GM12872 (cell line): ENCODE results near the gene DAB2IP.
A peak's percentile ranks its signal among the peaks of the same experiment; 100 is the strongest.

ENCODE experiments used
- CTCF ChIP-seq: IDR thresholded peaks from 3 replicates; pipeline ENCODE4 v1.5.1; 2011; ENCODE audit warnings: low read depth, mild to moderate bottlenecking, low read length, moderate library complexity; ENCODE audit not compliant: insufficient read depth

DAB2IP gene

DNA sequence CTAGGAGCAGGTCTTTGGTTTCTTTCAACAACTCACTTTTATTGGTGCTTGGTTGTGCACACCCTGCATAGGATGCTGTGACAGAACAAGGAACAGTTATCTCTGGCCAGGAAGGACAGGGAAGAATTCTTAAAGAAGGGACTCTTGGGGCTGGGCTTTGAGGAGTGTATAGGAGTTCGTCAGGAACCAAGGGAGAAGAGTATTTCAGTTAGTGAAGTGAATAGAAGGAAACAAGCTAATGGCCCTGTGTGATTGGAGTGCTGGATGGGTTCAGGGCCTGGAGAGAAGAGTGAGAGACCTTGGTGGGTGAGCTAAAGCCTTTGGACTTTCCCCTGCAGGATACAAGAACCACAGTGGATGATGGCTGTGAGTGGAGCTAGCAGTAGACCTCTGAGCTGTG lies 32.2 kb downstream of the DAB2IP start:
- TF ChIP-seq CTCF, result no peak

- peak; percentile 62 for TF ChIP-seq CTCF
These were observed 33.1 kb downstream of the DAB2IP start for GRCh38 chr9:121684381-121685145.

DNA sequence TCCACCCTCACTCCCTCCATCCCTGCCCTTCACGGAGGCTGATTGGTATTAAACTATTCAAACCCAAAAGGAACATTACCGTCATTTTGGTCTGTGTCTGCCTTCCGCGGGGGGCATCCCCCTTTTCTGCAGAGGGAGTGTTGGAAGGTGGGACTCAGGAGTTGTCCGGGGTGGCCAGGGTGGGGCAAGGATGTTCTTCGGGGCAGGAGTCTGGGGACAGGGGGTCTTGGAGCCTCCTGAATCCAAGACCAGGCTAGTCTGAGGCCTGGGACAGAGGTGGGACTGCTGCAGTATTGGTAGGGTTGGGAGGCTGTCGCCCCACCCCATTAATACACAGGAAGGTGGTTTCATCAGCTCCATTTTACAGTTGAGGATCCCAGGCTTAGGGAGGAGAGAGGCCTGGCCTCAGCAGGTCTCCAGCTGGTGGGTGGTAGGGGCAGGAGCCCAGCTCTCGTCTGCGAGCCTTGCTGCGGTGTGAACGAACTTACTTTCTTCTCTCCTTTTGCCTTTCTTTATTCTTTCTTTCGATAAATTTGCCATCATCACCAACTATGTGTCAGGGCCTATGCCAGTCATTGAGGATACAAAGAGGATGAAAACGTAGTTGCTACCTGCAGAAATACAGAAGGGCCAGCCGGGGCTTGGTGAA lies 33.8 kb downstream of the DAB2IP start:
- no peak for TF ChIP-seq CTCF

DNA sequence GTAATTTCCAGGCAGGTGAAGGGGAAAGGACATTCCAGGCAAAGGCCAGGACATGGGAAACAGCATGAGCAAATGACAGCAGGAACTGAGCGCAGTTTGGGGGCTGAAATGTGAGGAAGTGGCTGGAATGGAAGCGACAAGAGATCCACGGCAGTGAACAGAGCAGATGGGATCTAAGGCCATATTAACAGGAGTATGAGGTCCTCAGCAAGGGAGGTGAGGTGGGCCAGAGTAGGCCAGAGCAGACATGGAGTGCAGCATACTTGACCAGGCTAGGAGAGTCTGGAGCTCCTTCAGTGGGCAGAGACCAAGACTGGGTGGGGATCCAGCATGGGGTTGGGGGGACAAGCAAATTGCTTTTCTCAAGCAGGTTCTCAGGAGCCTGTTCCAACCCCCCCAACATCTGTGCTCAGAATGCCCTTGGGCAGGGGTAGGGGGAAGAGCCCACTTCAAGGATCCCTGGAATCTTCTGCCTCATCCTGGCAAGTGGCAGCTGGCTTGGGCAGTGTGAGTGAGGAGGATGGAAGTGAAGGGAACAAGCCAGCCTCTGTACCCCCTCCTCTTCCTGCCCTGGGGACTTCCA lies 34.5 kb downstream of the DAB2IP start:
- TF ChIP-seq CTCF, result no peak

DNA sequence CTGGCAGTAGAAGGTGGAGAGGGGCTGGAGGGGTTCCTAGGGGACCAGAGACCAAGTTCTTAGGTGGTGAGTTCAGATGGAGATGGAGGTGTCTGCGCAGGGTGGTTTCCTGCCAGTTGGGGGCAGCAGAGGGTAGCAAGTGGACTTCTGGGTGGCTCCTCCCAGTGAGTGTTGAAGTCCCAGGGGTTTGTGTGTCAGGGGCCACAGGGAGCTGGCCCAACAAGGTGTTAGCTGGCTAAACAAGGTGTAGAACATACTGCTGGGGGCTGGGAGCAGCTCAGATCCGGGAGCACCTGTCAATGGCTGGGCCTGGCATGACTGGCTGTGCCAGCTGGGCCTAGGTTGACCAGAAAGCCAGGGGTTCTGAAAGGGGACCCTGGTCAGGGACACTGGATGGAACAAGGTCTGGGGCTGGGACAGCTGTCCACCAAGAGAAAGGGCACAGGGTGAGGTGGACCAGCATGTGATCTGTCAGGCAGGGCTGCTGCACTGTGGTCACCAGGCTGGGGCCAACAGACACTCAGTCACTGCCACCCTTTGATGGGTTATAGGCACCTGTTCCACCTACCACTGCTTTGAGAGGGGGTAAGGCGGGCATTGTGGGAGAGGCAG lies 35.6 kb downstream of the DAB2IP start:
- peak; percentile 95 for TF ChIP-seq CTCF

DNA sequence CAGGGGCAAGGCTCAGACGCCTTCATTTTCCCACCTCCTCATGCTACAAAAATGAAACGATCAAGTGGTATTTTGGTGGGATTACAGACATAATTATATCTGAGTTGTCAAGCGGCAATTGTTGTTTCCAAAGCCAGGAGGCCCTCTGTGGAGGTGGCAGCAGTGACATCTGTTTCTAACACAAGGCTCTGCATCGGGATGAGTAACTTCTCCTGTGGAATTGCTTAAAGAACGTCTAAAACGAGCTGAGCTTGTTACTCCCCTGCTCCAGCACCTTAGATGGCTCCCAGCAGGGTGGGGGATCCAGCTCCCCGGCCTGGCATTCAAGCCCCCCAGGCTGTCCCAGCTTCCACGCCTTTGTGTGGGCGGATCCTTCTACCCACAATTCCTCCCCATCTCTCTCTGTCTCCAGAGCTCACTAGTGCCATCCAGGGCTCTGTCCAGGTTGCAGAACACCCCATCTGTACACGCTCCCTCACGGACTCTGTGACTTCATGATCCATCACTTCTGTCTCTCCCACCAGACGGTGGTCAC lies 36.8 kb downstream of the DAB2IP start:
- TF ChIP-seq CTCF, result no peak

DNA sequence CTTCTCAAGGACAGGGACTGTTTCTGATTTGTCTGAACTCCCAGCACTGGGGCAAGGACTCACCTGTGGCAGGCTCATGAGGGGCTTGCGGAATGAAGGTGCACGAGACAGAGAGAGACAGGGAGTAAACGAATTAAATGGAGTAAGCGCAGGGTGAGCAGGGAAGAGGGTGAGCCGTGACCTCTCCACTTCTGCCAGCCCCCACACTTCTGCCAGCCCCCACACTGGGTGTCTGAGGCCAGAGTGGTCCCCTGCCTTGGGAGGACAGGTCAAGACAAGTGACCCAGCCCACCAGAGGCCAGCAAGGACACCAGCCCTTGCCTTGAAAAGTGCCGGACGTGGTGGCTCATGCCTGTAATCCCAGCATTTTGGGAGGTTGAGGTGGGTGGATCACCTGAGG lies 37.2 kb downstream of the DAB2IP start:
- no peak for TF ChIP-seq CTCF
